Measurements from ENCODE around the gene ZMYM1.

DNA sequence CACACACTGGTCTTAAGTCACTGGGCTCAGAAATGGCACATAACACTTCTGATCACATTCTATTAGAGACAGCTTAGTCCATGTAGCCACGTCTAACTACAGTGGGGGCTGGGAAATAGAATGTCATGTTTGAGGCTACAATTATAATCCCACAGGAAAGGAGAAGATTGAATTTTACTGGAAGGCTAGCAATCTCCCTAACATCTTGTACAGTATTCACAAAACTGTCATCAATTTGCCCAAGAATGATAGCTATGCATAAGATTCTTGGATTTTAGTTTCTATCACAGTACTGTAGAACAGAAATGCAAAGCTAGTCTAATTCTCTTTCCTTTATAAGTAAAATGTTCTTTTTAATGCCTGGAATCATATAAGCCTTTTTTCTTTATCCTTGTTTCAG lies 34.8 kb upstream of the ZMYM1 start:
- TF ChIP-seq EP300 (IDR thresholded peaks at IDR 0.05; ENCODE audit: low read depth) (no peak), POLR2A (IDR thresholded peaks at IDR 0.05) (no peak), POLR2AphosphoS5 (IDR thresholded peaks at IDR 0.05) (no peak)
- TF ChIP-seq, protein P1, sequence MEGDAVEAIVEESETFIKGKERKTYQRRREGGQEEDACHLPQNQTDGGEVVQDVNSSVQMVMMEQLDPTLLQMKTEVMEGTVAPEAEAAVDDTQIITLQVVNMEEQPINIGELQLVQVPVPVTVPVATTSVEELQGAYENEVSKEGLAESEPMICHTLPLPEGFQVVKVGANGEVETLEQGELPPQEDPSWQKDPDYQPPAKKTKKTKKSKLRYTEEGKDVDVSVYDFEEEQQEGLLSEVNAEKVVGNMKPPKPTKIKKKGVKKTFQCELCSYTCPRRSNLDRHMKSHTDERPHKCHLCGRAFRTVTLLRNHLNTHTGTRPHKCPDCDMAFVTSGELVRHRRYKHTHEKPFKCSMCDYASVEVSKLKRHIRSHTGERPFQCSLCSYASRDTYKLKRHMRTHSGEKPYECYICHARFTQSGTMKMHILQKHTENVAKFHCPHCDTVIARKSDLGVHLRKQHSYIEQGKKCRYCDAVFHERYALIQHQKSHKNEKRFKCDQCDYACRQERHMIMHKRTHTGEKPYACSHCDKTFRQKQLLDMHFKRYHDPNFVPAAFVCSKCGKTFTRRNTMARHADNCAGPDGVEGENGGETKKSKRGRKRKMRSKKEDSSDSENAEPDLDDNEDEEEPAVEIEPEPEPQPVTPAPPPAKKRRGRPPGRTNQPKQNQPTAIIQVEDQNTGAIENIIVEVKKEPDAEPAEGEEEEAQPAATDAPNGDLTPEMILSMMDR (IDR thresholded peaks at IDR 0.05): no peak

All from transverse colon (tissue), 4 donors.